ENCODE measurements around the gene CENPS.

DNA sequence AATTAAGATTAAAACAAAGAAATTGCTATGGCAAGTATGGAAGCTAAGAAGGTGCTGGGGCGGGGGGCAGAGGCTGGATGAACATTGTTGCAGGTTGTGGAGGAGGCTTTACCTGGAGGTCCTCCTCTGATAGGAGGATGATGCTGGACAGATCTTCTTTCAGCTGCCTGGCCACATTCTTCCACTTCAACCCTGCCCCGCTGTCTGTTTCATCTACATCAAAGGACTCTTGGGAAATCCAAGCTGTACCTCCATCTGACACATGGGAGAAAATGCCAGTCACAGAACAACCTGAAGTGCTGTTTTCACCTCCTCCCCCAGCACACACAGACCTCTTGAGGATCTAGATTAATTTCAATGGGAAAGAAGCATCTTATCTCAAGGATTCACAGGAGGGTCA is 36.8 kb downstream of the CENPS start:
- TF ChIP-seq, protein P1, sequence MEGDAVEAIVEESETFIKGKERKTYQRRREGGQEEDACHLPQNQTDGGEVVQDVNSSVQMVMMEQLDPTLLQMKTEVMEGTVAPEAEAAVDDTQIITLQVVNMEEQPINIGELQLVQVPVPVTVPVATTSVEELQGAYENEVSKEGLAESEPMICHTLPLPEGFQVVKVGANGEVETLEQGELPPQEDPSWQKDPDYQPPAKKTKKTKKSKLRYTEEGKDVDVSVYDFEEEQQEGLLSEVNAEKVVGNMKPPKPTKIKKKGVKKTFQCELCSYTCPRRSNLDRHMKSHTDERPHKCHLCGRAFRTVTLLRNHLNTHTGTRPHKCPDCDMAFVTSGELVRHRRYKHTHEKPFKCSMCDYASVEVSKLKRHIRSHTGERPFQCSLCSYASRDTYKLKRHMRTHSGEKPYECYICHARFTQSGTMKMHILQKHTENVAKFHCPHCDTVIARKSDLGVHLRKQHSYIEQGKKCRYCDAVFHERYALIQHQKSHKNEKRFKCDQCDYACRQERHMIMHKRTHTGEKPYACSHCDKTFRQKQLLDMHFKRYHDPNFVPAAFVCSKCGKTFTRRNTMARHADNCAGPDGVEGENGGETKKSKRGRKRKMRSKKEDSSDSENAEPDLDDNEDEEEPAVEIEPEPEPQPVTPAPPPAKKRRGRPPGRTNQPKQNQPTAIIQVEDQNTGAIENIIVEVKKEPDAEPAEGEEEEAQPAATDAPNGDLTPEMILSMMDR (IDR thresholded peaks at IDR 0.05), result no peak
- no peak for TF ChIP-seq POLR2A (IDR thresholded peaks at IDR 0.05)
- TF ChIP-seq POLR2AphosphoS5 (IDR thresholded peaks at IDR 0.05), result no peak
- no peak for TF ChIP-seq EP300 (IDR thresholded peaks at IDR 0.05)
